Central memory CD4-positive, alpha-beta T cell (primary cell): ENCODE measurements around the gene OR51L1.

ENCODE experiments used
- DNase-seq: peaks from one replicate; pipeline ENCODE4 v3.0.0; 2022

Gene OR51L1

DNA sequence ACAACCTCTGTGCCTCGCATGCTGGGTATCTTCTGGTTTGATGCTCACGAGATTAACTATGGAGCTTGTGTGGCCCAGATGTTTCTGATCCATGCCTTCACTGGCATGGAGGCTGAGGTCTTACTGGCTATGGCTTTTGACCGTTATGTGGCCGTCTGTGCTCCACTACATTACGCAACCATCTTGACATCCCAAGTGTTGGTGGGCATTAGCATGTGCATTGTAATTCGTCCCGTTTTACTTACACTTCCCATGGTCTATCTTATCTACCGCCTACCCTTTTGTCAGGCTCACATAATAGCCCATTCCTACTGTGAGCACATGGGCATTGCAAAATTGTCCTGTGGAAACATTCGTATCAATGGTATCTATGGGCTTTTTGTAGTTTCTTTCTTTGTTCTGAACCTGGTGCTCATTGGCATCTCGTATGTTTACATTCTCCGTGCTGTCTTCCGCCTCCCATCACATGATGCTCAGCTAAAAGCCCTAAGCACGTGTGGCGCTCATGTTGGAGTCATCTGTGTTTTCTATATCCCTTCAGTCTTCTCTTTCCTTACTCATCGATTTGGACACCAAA is 52.2 kb downstream of the OR51L1 start:
- DNase-seq = no peak
